NCI-H460 (cell line): Measurements from ENCODE around the gene ODAD3. TPM values are rescaled to one million over a fixed set of nuclear protein-coding genes. Genes with fewer than 3 reads are reported as not detected.
"Not testable (repeated sequence)": the region's sequence is repeated elsewhere in the genome, so short reads cannot be mapped to it uniquely, and the experiment has no call there.

Experiments
- DNase-seq: peaks from one replicate; pipeline ENCODE4 v3.0.0-alpha.2; 2016; ENCODE audit warnings: low read depth; ENCODE audit errors: extremely low read depth
- total RNA-seq: library from RNA; depleted of rRNA; stranded (reverse); fragments of >200 nt; shearing (Covaris generic); gene quantifications from 2 replicates; pipeline ENCODE4 v1.2.3, GENCODE V29; 2014

ODAD3 gene
- total RNA-seq, 1 experiment from 2014 or later, result 0.47 TPM

DNA sequence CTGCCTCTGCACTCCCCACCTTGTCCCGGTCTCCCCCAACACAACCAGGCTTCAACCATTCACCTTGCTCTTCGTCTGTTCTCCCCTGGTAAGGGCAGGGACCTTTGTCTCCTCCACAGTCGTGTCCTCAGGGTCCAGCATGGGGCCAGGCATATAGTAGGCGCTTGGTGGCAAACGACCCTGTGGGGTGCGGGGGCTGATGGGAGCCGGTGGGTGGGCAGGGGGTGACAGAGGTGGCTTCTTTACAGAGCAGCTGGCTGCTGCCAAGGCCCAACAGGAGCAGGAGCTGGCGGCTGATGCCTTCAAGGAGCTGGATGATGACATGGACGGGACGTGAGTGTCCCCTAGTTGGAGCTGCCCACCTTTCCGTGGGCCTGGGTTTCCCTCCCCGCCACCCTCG is 10.2 kb upstream of the ODAD3 start:
- no peak for DNase-seq

DNA sequence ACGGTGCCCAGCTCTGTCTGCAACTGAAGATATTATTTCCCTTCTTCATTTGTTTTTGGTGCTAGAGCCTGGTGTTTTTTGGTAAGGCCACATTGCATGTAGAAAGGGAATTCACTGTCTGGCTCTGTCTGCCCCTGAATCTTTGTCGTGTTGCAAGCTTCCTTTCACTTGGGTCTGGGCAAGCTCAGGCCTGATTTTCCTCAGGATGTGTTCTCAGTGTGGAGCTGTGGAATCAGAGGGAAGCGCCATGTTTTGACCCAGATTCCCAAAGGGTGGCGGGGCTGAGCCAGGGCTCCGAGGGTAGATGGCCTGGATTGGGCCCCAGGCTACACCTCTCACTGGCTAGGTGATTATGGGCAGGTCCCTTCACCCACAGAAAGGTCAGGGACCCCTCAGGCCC is 9.1 kb upstream of the ODAD3 start:
- DNase-seq, result no peak

DNA sequence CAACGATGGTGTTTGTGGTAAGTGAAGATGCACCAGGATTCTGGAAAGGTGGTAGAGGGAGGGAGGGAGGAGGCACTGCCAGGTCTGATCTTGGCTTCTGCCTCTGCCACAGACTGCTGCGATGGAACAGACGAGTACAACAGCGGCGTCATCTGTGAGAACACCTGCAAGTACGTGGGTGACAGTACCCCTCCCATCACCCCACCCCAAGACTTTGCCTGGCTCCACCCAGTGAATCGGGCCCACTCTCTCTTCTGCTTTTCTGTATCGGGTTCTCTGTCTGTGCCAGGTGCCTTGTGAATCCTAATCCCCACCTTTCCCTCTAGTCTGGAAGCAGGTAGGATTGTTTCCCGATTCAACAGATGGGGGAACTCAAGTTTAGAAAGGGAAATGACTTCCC is 3.0 kb upstream of the ODAD3 start:
- DNase-seq, result no peak

DNA sequence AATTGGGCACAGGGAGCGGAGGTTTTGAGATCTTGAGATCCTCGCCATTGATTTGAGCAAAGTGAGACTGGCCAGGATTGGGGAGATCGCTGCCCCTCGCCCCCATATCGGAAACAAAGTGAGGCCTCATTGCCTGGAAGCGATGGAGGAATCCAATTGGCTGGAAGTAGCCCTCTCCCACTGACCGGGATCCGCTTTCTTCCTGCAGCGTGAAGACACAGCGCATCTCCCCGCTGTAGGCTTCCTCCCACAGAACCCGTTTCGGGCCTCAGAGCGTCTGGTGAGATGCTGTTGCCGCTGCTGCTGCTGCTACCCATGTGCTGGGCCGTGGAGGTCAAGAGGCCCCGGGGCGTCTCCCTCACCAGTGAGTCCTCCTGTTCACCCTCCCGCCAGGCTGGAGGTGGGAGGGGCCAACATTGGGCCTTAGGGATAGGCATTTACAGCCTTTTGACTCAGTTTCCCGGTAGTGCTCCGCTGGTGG is 952 bp upstream of the ODAD3 start:
- DNase-seq, result no peak

DNA sequence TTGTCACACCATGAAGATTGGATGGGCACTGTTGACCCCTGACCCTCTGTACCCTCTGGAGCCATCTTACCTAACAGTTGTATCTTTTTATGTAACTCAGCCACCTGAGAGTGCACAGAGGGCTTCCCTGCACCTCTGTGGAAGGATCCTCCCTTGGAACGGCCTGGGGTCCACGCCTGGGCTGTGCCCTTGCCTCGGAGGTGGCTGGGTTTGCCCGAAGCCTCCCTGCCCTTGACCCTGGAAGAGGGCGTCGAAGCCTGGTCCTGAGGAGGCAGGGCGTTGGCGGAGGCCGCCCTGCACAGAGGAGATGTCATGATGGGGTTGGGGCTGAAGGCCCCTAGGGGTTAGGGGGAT is 241 bp downstream of the ODAD3 start:
- DNase-seq, result no peak

DNA sequence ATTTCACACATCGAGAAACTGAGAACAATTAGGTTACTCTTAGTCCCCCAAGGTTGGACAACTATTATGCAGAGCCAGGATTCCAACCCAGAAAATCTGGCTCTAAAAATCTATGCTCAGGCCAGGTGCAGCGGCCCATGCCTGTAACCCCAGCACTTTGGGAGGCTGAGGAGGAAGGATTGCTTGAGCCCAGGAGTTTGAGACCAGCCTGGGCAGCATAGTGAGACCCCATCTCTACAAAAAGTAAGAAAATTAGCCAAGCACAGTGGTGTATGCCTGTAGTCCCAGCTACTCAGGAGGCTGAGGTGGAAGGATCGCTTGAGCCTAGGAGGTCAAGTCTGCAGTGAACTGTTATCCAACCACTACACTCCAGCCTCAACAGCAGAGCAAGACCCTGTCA is 1.4 kb downstream of the ODAD3 start:
- not testable (repeated sequence) for DNase-seq

DNA sequence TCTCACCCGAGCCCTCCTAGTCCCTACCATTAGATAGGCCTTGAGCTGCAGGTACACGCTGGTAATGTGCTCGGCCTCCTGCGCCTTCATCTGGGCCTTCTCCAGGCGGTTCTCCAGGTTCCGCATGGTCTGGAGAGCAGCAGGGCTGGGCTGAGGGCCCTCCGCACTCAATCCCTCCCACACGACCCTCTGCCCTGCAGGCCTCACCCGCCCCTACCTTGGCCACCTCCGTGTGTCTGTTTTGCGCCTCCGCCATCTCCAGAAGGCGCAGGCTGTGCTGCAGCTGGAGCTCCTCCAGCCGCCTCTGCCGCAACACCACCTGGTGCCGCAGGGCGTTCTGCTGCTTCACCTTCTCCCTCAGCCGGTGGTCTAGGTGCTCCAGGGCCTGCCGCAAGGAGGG is 8.3 kb downstream of the ODAD3 start:
- no peak for DNase-seq

DNA sequence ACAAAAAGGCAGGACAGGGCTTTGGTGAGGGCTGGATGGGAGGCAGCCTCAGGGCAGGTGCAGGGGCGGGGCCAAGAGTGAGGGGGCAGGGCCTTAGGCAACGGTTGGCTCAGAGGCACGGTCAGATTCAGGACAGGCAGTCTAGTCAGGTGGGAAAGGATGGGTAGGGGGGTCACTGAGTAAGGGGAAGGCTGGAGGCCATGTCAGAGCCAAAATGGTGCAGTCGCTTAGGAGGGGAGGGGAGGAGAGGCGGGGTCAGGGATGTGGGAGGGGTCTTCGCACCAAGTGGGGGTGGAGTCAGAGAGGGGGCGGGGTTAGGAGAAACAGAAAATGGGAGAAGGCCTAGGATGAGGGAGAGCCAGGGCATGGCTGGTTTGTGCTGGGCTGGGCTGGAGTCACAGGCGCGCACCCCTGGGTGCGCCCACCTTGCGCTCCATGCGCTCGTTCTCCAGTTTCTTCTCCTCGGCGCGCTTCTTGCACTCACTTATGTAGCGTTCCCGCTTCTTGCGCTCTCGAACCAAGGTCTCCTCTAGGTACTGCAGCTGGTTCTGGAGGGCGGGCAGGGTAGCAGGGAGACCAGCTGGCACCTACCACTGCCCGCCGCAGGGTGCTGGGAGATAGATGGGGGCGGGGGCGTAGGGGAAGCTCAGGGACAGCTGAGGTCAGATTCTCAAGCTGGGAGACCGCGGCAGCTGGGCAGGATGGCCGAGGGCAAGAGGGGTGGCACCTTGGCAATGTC is 9.0 kb downstream of the ODAD3 start:
- no peak for DNase-seq

DNA sequence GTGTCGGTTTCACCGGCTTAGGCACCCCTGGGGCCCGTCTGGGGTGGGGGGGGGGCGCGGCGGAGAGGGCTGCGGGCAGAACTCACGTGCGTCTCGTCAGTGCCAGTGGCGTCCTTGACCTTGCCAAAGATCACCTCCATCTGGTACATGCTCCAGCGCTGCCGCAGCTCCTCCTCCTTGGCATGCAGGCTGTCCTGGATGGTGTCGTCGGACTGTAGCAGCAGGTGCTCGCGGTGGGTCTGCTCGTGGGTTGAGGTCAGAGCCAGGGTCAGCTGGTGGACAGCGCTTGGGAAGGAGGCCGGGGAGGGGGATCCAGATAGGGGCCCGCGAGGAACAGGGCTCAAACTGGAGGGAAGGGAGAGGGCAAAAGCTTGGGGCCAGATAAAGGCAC is 11.1 kb downstream of the ODAD3 start:
- DNase-seq, result no peak

DNA sequence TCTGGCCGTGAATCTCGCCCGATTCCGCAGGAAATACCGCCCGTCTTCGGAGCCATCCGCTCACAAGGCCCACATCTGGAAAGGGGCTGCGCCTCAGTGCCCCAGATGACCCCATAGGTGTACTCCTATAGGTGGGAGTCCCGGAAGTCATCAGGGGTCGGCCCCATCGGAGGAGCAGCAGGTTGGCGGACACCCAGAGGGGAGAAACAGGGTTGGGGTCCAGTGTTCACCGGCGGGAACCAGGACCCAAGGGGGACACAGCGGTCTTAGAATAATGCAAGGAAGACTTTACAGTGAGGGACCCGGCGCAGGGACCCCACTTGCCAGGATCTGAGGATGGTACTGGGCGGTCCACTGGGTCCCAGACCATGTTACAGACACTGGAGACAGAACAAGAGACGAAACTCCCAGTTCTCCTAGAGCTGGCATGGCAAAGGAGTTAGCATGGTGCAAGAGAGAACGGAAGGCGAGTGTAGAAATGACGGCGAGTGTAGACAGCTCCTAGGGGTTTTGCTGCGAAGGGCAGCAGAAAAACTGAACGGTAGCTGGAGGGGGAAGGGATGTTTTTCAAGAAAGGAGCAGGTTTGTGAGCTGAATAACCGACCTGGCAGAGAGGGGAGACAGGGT is 11.6 kb downstream of the ODAD3 start:
- no peak for DNase-seq

DNA sequence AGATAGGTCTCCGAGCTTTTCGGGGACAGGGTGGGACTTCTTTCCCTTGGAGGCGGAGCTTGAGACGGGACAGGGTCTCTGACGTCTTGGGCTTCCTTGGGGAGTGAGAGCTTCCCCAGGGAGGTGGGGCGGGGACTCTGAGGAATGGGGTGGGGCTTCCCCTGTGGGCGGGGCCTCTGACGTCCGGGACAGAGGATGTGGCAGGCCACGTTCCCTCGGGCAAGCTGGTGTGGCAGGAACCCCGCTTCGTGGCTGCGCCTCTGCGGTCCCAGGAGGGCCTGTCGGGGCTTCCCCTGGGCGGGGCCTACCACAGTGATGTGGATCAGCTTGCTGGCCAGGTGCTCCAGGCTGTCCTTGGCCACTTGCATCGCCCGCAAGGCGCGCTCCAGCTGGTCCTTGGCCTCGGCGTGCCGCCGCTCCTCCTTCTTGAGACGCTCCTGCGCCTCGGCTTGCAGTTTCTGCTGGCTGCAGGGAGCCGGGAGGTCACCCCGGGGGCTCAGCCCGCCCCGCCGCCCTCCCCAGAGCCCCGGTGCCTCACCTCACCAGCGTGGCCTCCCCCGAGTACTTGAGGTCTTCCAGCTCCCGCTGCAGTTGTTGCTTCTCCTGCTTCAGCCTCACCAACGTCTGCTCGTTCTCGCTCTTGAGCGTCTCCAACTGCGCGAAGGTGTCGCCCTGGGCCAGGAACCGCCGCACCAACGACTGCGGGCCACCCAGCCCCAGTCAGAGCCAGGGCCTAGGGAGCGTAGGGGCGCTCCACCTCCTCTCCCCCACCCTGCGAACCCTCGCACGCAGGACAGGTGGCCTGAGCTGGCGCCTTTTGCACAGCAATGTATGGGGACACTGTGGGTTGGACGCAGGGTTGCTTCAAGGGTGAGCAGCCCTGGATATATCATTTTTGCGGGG is 12.5 kb downstream of the ODAD3 start:
- peak; percentile 69 for DNase-seq

DNA sequence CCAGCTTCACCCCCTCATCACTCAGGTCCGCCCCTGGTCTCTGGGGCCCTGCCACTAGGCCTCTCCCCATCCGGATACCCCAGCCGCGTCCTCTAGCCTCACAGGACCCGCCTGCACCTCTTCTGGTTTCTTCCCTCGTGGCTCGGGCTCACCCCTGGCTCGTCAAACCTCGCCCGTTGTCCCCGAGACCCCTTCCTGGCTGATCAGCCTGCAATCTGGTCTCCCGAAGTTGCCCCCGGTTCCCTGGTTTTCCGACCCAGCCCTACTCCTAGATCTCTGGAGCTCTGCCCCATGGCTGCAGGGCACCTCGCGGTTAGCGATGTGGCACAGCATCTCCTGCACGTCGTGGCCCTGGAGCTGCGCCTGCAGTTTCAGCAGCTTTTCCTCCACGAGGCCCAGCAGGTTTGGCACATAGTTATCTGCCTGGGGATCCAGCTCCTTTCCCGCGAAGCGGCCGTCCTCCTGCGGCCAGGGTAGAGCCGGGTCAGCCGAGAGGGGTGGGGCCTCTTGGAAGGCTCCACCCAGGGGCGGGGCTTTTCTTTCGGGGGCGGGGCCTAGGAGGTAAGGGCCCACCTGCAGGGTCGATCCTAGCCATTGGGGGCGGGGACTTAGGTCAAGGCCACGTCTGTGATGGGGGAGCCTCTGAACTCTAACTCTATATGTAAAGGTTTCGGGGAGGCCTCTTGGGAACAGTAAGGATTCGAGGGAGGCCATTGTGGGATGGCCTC is 13.4 kb downstream of the ODAD3 start:
- DNase-seq, result no peak

DNA sequence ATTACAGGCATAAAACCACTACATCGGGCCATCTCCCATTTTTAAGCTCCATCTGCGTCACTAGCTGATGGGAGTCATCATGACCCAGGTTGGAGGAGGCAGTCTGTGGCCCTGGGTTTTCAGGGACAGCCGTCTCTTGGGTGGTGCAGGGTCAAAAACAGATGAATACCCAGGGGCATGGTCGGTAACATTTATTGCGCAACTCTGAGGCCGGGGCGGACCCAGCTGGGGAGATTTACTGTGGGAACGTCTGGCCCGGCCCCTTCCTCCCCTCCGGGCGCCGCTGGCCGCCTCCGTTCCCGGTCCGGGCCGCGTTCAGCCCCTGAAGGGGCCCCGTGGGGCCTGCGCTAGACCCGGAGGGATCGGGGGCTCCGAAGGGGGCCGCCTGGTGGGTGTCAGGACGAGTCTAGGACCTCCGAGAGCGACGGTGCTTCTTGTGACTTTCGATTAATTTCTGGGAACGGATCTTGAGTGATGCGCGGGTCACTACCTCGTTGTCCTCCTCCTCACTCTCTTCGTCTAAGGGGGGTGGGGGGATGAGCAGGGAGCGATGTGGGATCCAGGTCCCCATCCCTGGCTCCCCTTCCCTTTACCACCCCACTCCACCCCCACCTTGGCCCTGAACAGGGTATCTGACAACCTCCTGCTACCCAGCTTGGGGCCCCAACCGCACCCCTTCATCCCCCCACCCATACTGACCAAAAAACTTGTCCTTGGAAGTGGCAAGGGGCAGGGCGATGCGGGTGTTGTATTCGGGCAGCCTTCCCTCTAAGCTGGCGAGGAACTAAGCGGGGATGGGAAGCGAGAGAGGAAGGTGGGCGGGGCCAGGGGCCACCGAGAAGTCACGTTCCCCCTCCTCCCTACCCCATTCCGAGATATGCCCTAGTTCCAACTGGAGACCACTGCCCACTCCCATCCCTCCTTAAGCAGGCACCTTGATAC is 14.2 kb downstream of the ODAD3 start:
- no peak for DNase-seq

DNA sequence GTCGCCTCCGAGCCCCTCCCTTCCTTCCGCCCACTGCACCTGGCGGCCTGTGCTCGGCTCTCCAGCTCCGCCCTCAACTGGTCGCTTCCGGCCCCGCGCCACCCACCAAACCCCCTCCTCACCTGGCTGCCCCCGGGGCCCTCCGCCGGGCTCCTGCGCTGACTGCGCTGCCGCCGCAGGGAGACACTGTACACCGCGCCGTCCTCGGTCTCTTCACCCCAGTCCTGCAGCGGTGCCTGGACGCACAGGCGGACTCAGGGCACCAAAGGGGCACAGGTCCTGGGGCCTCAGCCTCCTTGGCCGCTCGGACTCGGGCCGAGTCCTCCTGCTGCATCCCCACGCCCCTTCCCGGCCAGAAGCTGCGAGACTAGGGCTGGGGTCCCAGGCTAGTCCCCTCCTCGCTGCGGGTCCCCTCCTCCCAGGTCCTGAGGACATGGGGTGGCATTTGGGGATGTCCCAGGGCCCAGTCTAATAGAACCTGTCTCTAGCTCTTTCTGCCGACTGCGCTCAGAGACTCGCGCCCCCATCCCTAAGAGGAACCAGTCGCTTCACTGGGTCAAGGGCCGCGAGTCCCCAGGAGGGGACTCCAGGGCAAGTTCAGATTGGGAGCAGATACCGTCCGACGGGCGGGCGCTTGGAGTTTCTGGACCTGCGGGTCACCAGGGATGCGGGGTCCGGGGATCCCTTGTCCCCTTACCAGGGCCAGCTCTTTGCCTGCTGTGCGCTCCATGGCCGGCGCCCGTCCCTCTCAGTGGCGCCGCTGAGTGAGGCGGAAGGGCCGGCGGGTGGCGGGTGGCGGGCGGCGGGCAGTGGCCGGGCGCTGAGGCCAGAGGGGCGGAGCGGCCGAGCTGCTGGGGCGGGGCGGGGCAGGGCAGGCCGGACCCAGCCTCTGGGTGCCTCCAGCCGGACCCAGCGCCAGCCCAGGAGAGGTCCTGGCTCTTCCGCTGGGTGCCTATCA is 16.1 kb downstream of the ODAD3 start, which contains the start of gene RGL3:
Gene RGL3 (minus strand): TSS at position 766 of the 958 bp plus-strand sequence. CDS start 36 bp downstream, at position 730.
- no peak for DNase-seq

DNA sequence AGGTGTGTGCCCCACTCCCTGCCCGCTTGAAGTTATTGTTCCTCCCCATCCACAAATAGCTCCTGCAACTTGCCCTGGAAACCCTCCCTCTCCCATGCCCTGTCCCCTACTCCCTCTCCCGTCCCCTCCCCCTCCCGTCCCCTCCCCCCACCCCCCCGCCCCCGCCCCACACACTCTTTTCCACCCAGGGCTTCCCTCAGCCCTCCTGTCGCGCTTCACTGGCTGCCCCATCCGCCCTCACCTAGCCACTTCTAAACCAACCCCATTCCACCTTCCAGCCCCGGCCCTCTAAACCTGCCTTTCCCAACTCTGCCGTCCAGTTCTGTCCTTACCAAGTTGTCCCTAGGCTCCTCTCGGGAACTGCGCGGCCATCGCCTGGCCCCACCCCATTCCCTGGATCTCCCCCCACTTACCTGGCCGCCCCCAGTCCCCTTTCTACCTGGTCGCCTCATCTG is 16.8 kb downstream of the ODAD3 start:
- no peak for DNase-seq

DNA sequence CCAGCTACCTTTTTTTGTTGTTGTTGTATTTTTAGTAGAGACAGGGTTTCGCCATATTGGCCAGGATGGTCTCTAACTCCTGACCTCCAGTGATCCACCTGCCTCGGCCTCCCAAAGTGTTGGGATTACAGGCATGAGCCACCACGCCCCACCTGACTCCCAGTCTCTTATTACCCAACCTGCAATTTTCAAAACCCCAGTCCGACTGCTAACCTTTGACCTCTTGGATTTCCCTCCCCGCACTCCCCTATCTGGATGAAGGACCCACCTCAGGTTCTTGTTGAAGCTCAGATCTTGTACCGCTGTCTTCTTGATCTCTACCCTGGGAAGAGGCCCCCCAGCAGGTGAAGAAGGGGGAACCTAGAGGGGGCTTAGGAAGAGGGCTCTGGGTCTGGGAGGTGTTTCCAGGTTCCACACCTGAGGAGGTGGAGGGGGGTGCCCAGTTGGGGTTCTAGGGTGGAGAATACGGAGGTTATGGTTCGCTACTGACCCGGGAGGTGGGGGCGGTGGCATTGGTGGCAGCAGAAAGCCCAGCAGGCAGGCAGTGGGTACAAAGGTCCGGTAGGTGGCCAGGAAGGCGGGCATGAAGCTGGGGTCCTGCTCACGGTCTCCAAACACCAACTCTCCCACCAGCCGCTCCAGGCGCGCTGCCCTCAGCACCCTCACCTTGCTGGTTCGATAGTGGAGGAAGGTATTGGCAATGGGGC is 18.4 kb downstream of the ODAD3 start:
- no peak for DNase-seq

DNA sequence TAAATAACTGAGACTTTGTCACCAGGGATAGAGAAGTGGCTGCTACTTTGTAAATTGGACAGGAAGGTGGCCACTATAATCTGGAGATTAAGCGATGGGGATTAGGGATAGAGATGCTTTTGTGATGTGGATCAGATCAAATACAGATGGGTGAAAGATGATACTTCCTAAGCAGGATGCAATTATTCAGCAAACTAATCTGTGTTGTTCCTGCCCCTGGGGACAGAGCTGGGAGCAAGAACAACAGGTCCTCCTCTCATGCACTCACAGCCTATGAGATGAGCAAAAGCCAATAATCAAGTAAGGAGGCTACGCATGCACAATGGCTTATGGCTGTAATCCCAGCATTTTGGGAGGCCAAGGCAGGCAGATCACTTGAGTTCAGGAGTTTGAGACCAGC is 20.4 kb downstream of the ODAD3 start:
- no peak for DNase-seq

DNA sequence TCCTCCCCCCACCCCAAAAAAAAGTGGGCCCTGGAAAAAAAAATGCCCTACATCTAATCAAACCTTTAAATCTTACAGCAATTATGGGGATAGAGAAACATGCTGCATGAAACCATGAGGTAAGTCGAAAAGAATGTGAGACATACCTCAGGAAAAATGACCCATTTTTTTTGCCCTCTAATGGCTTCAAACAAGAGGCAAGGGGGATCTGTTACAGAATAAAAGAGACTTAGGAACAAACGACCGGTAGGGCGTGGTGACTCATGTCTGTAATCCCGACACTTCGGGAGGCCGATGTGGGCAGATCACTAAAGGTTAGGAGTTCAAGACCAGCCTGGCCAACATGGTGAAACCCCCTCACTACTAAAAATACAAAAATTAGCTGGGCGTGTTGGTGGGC is 24.2 kb downstream of the ODAD3 start:
- DNase-seq, result no peak
